GM18517 (cell line): Measurements from ENCODE around the gene RNF19B.

ENCODE experiments used
- ATAC-seq: cut with Tn5 transposase; IDR thresholded peaks from one replicate; pipeline ENCODE4 v1.9.1; 2021; ENCODE audit warnings: mild to moderate bottlenecking, moderate library complexity; ENCODE audit not compliant: unreplicated experiment

The RNF19B gene

DNA sequence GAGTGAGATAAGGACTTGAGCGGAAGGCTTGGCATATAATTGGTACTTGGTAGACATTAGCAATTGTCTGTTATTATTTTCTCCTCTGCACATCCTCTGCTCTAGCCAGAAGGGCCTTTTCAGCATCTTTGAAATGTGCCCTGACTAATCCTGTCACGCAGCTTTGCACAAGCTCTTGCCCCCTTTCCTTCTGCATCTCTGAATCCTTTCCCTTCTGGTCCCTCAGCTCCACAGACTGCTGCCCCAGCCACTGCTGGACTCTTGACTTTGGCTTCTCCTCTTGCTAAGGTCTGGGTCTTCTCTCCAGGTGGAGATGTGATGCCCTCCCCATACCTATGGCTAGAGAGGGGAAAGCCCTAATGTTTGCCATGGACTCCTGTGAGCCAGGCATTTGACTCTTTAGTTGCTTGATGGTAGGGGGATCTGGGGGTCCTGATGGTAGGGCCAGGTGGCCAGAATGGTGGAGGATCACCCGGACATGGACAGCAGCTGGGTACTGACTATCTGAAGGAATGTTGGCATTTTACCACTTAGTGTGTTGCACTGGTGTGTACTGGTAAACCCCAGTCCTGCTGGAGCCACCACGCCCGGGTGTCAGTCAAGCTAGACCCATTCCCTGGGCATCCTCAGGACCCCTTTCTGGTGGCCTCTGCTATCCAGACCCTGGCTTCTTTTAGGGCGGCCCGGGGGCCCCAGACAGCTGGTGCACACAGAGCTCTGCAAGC lies 73.9 kb downstream of the RNF19B start:
- no peak for ATAC-seq

DNA sequence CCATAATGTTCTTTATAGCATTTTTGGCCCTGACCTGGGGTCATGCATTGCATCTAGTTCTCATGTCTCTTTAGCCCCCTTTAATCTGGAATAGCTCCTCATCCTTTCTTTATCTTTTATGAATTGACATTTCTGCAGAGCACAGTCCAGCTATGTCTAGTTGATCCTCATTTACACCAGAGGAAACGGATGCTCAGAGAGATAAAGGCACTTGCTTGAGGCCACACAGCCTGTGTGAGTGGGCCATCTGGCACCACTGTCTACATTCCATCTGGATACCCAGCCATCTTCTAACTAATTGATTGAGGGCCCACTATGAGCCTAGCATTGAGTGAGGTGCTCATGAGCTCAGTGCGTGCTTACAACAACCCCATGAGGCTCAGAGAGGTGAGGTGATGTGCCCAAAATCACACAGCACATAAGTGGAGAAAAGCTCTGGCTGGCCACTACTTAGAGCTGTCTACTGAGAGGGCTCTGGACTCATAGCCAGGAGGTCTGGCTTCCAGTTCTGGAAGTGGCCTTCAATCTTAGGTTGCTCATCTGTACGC lies 74.8 kb downstream of the RNF19B start:
- ATAC-seq = no peak

DNA sequence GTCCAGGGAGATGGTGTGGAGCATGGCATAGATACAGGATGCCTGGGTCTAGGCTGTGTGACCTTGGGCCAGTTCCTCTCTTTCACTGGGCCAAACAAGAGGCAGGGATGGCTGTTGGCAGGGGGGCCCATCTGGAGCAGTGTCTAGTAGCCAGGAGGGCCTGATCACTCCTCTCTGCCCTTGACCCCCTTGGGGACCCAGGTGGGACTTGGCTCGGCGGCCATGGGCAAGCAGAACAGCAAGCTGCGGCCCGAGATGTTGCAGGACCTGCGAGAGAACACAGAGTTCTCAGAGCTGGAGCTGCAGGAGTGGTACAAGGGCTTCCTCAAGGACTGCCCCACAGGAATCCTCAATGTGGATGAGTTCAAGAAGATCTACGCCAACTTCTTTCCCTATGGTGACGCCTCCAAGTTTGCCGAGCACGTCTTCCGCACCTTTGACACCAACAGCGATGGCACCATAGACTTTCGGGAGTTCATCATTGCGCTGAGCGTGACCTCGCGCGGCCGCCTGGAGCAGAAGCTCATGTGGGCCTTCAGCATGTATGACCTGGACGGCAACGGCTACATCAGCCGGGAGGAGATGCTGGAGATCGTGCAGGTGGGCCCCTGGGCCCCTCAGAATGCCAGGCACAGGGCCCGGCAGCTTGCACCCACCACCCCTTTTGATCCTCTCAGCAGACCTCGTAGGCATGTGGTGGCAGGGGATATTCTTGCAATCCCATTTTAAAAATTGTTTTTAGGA lies 75.8 kb downstream of the RNF19B start:
- no peak for ATAC-seq

DNA sequence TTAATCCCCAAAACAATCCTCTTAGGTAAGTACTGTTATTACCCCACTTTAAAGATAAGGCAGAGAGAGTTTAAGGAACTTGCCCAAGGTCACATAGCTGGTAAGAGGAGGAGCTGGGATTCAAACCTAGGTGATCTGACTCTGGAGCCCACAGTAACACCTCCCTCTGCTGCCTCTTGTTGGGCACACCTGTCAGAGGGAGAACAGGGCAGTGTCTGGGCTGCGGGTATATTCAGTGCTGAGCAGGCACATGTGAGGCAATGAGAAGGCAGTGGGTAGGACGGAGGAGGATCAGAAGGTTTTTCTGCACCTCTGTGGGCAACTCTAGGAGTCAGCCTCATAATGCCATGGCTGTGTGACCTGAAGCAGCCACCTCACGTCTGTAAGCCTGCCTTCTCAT lies 76.5 kb downstream of the RNF19B start:
- no peak for ATAC-seq

DNA sequence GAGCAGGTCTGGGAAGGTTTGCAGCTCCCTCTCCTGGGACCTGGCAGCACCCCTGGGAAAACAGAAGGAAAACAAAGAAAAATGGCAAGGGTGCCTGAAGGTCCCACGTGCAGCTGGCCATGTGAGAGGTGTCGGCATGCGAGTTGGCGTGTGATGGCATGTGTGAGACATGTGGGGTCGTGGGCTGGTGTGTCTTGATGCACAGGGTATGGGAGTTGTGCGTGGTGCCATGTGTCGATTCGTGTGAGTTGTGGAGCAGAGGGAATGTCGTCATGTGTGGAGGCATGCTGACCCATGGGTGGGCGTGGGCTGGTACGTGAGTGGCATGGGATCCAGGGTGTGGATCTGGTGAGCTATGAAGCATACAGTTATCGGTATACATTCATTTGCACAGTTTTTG lies 77.0 kb downstream of the RNF19B start:
- ATAC-seq = no peak

DNA sequence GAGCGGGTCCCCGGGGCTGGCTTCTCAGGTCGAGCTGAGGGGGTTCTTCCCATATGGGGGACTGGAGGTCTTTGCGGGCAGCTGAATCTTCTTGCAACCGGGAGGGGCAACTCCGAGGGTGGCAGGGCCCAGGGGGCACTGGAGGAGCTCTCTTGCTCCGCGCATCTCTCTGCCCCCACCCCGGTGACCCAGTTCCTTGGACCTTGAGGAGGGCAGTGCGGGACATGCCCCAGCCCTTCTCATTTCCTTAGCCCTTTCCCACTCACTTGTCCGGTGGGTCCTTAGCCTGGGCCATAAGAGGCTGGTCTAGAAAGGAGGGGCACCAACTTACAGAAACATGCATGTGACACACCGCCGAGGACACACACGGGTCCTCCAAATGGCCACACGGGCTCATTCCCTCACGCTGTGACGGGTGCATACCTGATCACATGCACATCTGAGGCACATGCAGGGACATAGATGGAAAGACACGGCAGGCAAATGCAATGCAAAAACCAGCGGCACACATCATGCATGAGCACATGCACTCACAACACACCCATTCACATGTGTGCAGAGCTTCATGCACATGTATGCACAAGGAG lies 77.7 kb downstream of the RNF19B start:
- no peak for ATAC-seq
